ENCODE data around the gene ZNF793.

The ZNF793 gene

DNA sequence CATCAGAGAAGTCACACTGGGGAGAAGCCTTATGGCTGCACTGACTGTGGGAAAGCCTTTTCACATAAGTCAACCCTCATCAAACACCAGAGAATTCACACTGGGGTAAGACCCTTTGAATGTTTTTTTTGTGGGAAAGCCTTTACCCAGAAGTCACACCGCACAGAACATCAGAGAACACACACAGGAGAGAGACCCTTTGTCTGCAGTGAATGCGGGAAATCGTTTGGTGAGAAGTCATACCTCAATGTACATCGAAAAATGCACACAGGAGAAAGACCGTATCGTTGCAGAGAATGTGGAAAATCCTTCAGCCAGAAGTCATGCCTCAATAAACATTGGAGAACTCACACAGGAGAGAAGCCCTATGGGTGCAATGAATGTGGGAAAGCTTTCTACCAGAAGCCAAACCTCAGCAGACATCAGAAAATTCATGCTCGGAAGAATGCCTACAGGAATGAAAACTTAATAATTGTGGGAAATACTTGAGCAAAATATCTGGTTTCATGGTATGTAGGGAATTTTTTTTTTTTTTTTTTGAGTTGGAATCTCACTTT, 30.7 kb downstream of the ZNF793 start:
- Histone ChIP-seq H3F3A (ENCODE audit: insufficient read depth) (no peaks in the 10 kb centered on the region), H4K20me1 (ENCODE audit: low read depth, low read length) (no peaks in the 10 kb centered on the region), H3K27ac (ENCODE audit: low read depth, low read length) (no peak overlapping the region), H3K9ac (ENCODE audit: low read length) (no peak overlapping the region), H3K9me3 (ENCODE audit: insufficient read depth, low read length) (peaks cover 36% of the 10 kb centered on the region), H2AFZ (ENCODE audit: low read depth, low read length, severe bottlenecking) (no peak overlapping the region), H3K9me2 (replicated peaks; ENCODE audit: insufficient read depth, low read length) (no peaks in the 10 kb centered on the region), H3K4me3 (ENCODE audit: insufficient read depth, low read length, poor library complexity, severe bottlenecking) (no peak overlapping the region), H3K36me3 (ENCODE audit: low read length) (no peaks in the 10 kb centered on the region; the same call in 1 of the 2 replicates), H3K27me3 (ENCODE audit: low read length) (no peaks in the 10 kb centered on the region), H3K79me2 (ENCODE audit: insufficient read depth, low read length) (no peaks in the 10 kb centered on the region), H3K4me2 (ENCODE audit: low read depth, low read length, poor library complexity, severe bottlenecking) (no peak overlapping the region)
- TF ChIP-seq, protein P1, sequence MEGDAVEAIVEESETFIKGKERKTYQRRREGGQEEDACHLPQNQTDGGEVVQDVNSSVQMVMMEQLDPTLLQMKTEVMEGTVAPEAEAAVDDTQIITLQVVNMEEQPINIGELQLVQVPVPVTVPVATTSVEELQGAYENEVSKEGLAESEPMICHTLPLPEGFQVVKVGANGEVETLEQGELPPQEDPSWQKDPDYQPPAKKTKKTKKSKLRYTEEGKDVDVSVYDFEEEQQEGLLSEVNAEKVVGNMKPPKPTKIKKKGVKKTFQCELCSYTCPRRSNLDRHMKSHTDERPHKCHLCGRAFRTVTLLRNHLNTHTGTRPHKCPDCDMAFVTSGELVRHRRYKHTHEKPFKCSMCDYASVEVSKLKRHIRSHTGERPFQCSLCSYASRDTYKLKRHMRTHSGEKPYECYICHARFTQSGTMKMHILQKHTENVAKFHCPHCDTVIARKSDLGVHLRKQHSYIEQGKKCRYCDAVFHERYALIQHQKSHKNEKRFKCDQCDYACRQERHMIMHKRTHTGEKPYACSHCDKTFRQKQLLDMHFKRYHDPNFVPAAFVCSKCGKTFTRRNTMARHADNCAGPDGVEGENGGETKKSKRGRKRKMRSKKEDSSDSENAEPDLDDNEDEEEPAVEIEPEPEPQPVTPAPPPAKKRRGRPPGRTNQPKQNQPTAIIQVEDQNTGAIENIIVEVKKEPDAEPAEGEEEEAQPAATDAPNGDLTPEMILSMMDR (IDR thresholded peaks at IDR 0.05; ENCODE audit: insufficient read depth, low read length, poor library complexity, severe bottlenecking) = no peak
- no peak for TF ChIP-seq EZH2phosphoT487 (conservative IDR thresholded peaks at IDR 0.05; ENCODE audit: low read length)

DNA sequence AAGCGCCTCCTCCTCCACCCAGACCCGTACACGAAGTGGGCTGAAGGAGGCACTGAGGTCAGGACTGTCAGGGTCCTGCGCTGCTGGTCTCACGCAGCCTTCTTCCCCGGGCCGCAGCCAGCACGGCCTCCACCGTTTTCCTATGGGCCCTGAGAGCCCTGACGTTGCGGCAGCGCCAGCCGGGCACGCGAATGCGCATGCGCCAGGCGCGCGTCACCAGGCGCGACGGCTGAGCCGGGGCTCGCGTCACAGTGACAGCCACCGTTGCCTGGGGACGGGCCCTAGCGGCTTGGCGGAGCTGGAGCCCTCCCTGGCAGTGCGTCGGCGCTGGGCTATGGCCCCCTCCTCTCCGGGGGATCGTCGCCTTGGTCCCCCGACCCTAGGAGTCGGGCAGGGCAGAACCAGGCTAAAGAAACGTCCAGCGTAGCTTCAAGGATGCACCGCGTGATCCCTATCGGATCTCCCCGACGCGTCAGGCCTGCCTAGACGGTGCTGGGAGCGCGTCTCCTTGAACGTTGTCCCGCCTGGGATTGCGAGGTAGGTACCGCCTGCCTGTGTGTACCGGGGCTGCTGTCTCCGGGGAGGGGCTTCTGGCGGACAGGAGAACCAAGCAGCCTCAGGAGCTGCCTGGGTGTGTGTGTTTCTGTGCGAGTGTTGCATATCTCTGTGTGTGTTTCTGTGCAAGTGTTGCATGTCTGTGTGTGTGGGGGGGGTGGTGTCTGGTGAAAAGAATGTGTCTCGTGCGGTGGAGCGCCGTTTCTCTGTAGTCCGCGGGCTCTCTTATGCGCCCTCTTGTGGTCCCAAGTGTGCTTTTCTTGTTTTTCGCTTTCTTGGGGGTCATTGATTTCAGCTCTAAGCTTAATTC, 44.6 kb downstream of the ZNF793 start:
- TF ChIP-seq EZH2phosphoT487 (conservative IDR thresholded peaks at IDR 0.05; ENCODE audit: low read length) = no peak
- TF ChIP-seq, protein P1 (IDR thresholded peaks at IDR 0.05; ENCODE audit: insufficient read depth, low read length, poor library complexity, severe bottlenecking) = no peak
- Histone ChIP-seq H2AFZ (ENCODE audit: low read depth, low read length, severe bottlenecking) (no peak overlapping the region), H3F3A (ENCODE audit: insufficient read depth) (no peaks in the 10 kb centered on the region), H3K4me2 (ENCODE audit: low read depth, low read length, poor library complexity, severe bottlenecking) (no peak overlapping the region), H3K9me2 (replicated peaks; ENCODE audit: insufficient read depth, low read length) (no peaks in the 10 kb centered on the region), H3K4me3 (ENCODE audit: insufficient read depth, low read length, poor library complexity, severe bottlenecking) (no peak overlapping the region), H3K9ac (ENCODE audit: low read length) (no peak overlapping the region), H3K79me2 (ENCODE audit: insufficient read depth, low read length) (no peaks in the 10 kb centered on the region), H3K27ac (ENCODE audit: low read depth, low read length) (no peak overlapping the region), H3K27me3 (ENCODE audit: low read length) (no peaks in the 10 kb centered on the region), H4K20me1 (ENCODE audit: low read depth, low read length) (no peaks in the 10 kb centered on the region), H3K9me3 (ENCODE audit: insufficient read depth, low read length) (peaks cover 42% of the 10 kb centered on the region; the same call in 1 of the 2 replicates), H3K36me3 (ENCODE audit: low read length) (no peaks in the 10 kb centered on the region)

DNA sequence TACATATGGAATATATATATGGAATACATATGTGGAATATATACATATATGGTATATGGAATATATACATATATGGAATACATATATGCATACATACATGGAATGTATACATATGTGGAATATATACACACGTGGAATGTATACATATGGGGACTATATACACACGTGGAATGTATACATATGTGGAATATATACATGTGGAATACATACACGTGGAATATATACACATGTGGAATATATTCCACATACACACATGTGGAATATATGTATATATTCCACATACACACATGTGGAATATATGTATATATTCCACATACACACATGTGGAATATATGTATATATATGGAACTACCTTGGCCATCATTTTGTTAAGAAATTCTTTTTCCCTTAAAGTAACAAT, 56.8 kb downstream of the ZNF793 start:
- Histone ChIP-seq H3K9me3 (ENCODE audit: insufficient read depth, low read length) (peaks cover 76% of the 10 kb centered on the region; the same call in 1 of the 2 replicates), H3K4me2 (ENCODE audit: low read depth, low read length, poor library complexity, severe bottlenecking) (no peak overlapping the region), H3K4me3 (ENCODE audit: insufficient read depth, low read length, poor library complexity, severe bottlenecking) (no peak overlapping the region), H3K79me2 (ENCODE audit: insufficient read depth, low read length) (no peaks in the 10 kb centered on the region), H2AFZ (ENCODE audit: low read depth, low read length, severe bottlenecking) (no peak overlapping the region), H3K9me2 (replicated peaks; ENCODE audit: insufficient read depth, low read length) (no peaks in the 10 kb centered on the region), H3F3A (ENCODE audit: insufficient read depth) (no peaks in the 10 kb centered on the region), H3K27ac (ENCODE audit: low read depth, low read length) (no peak overlapping the region), H3K36me3 (ENCODE audit: low read length) (peaks cover 46% of the 10 kb centered on the region), H3K9ac (ENCODE audit: low read length) (no peak overlapping the region), H3K27me3 (ENCODE audit: low read length) (no peaks in the 10 kb centered on the region), H4K20me1 (ENCODE audit: low read depth, low read length) (no peaks in the 10 kb centered on the region)
- TF ChIP-seq EZH2phosphoT487 (conservative IDR thresholded peaks at IDR 0.05; ENCODE audit: low read length) = no peak
- TF ChIP-seq, protein P1 (IDR thresholded peaks at IDR 0.05; ENCODE audit: insufficient read depth, low read length, poor library complexity, severe bottlenecking) = no peak

All from SU-DHL-6 (cell line).